Prostate gland (tissue), 2 donors: ENCODE measurements around the gene C17orf100.
"Not testable (repeated sequence)": the region's sequence is repeated elsewhere in the genome, so short reads cannot be mapped to it uniquely, and the experiment has no call there.

Experiments used
- CTCF ChIP-seq, 4 experiments: fragments of 200-600 bp in 2 of 4; fragments of 450-650 bp in 2 of 4; sonication (generic) in 2 of 4; IDR thresholded peaks; 1 replicate in 3 of 4; 2 replicates in 1 of 4; pipeline ENCODE4 v1.5.1; 2016 to 2019; ENCODE audit warnings: antibody characterized with exemption in 4 of 4, mild to moderate bottlenecking in 2 of 4, moderate library complexity in 2 of 4
- POLR2AphosphoS5 ChIP-seq: sonication (generic); formaldehyde crosslinking; IDR thresholded peaks from one replicate; pipeline ENCODE4 v1.6.1; 2017; ENCODE audit warnings: antibody characterized with exemption

DNA sequence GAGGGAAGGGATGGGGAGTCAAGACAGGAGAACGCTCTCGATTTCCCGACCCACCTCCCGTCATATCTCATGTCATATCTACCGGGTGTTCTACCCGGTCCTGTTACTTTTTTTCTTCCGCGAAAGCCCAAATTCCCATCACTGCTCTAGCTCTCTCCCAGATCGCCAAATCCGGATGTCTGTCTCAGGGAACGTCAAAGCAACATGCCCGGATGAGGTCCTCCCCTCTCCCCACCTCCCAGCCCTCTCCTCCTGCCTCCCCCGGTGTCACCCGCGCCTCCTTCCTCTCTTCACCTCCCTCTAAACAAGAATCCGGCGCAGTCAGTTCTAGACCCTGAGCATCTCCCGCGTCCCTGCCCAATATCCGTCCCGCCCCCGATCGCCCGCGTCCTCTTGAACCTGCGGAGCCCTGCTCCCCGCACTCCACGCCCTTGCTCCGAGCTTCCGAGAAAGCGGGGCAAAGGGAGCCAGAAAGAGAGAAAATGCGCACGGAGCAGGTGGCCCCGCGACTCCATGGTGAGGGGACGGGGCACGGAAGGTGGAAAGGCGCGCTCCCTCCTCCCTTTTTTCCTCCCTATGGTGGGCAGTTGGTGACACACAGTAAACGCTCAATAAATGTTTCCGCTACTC, 4.3 kb downstream of the C17orf100 start:
- TF ChIP-seq CTCF (IDR thresholded peaks at IDR 0.05); POLR2AphosphoS5: not testable (repeated sequence)
